ENCODE data around the gene SRSF8. TPM values are rescaled to one million over a fixed set of nuclear protein-coding genes. Genes with fewer than 3 reads are reported as not detected.

The SRSF8 gene
- total and polyA plus RNA-seq, 4 donors = 22.6 to 49.0 (median 32.7) TPM

DNA sequence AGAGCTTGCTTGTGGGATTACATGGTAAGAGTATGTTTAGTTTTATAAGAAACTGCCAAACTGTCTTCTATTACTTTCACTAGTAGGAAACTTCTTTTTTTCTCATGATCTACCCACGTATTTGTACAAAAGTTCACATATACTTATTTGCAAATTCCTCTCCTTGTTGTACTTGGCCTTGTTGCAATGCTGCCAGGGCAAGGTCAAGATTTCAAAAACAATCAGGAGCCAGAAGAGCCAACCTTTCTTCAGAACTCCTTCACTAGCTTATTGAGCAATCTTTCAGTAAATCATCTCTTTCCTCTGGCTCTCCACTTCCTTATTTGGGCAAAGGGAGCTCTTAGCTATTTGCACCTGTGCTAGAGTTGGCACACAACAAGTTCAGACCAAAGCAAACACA is 9.7 kb downstream of the SRSF8 start:
- peak in 2 of 3 donors; percentile 54 to 75 for DNase-seq
- H3K27ac ChIP-seq (ENCODE audit: low read depth in 1 of 2, low read length in 1 of 2) = no peak overlapping the region
- H3K4me3 ChIP-seq = no peak overlapping the region
- no peak for TF ChIP-seq CTCF (IDR thresholded peaks at IDR 0.05; ENCODE audit: control extremely low read depth, extremely low read depth)
- no peaks in the 10 kb centered on the region for H3K36me3 ChIP-seq (ENCODE audit: control insufficient read depth in 4 of 4, insufficient read depth in 4 of 4, low read length in 4 of 4)
- ATAC-seq (ENCODE audit: insufficient read depth, low FRiP score) = peak; percentile 75
- WGBS, 2 donors = 13 to 22% methylated on average over 1 of the region's 1 CpG
- peaks cover 6 to 23% (median 11%) of the 10 kb centered on the region in 5 donors for H3K4me1 ChIP-seq (ENCODE audit: control insufficient read depth in 5 of 5, insufficient read depth in 5 of 5, low read length in 5 of 5)
- no peaks in the 10 kb centered on the region for H3K27me3 ChIP-seq (ENCODE audit: control insufficient read depth in 3 of 3, insufficient read depth in 3 of 3, low read length in 2 of 3)
- H3K9me3 ChIP-seq (ENCODE audit: control insufficient read depth in 4 of 4, insufficient read depth in 3 of 4, low read length in 3 of 4) = no peaks in the 10 kb centered on the region
- H3K9ac ChIP-seq (ENCODE audit: insufficient read depth in 1 of 2, low read length in 2 of 2) = no peak overlapping the region

DNA sequence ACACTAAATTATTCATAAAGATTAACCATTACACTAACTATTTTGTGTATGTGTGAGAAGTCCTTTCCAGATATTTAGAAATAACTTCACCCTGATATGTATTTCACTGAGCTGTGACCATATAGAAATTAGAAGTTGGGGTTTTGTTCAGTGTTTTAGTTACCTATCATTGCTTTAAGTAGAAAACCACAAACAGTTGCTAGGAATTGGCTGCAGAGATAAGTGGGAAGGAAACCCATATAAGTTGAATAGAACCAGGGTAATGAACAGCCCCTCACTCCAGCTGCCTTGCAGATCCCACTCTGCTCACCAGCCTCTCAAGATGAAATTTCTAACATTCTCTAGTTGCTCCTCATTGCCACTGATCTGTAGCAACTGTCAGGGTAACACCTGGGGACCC is 10.3 kb downstream of the SRSF8 start:
- Histone ChIP-seq H3K9me3 (ENCODE audit: control insufficient read depth in 4 of 4, insufficient read depth in 3 of 4, low read length in 3 of 4) (no peaks in the 10 kb centered on the region), H3K4me3 (no peak overlapping the region), H3K9ac (ENCODE audit: insufficient read depth in 1 of 2, low read length in 2 of 2) (no peak overlapping the region), H3K4me1 (ENCODE audit: control insufficient read depth in 5 of 5, insufficient read depth in 5 of 5, low read length in 5 of 5) (peaks cover 8 to 23% (median 11%) of the 10 kb centered on the region in 5 donors), H3K27ac (ENCODE audit: low read depth in 1 of 2, low read length in 1 of 2) (peak overlapping the region in 1 of 2 donors; percentile 13), H3K36me3 (ENCODE audit: control insufficient read depth in 4 of 4, insufficient read depth in 4 of 4, low read length in 4 of 4) (no peaks in the 10 kb centered on the region), H3K27me3 (ENCODE audit: control insufficient read depth in 3 of 3, insufficient read depth in 3 of 3, low read length in 2 of 3) (no peaks in the 10 kb centered on the region)
- no peak for TF ChIP-seq CTCF (IDR thresholded peaks at IDR 0.05; ENCODE audit: control extremely low read depth, extremely low read depth)
- no peak for DNase-seq
- ATAC-seq (ENCODE audit: insufficient read depth, low FRiP score) = no peak

- H3K27ac ChIP-seq (ENCODE audit: low read depth in 1 of 2, low read length in 1 of 2) = no peak overlapping the region
- WGBS, 2 donors = 70 to 89% methylated on average over 1 of the region's 1 CpG
- H3K36me3 ChIP-seq (ENCODE audit: control insufficient read depth in 4 of 4, insufficient read depth in 4 of 4, low read length in 4 of 4) = no peaks in the 10 kb centered on the region
- H3K27me3 ChIP-seq (ENCODE audit: control insufficient read depth in 3 of 3, insufficient read depth in 3 of 3, low read length in 2 of 3) = no peaks in the 10 kb centered on the region
- H3K4me3 ChIP-seq = no peak overlapping the region
- no peak for ATAC-seq (ENCODE audit: insufficient read depth, low FRiP score)
- no peak for TF ChIP-seq CTCF (IDR thresholded peaks at IDR 0.05; ENCODE audit: control extremely low read depth, extremely low read depth)
- H3K9ac ChIP-seq (ENCODE audit: insufficient read depth in 1 of 2, low read length in 2 of 2) = no peak overlapping the region
- no peak for DNase-seq
- no peaks in the 10 kb centered on the region for H3K9me3 ChIP-seq (ENCODE audit: control insufficient read depth in 4 of 4, insufficient read depth in 3 of 4, low read length in 3 of 4)
- peaks cover 8 to 18% (median 11%) of the 10 kb centered on the region in 5 donors for H3K4me1 ChIP-seq (ENCODE audit: control insufficient read depth in 5 of 5, insufficient read depth in 5 of 5, low read length in 5 of 5)
Observed at GRCh38 chr11:95078526-95078925, 11.8 kb downstream of the SRSF8 start.

DNA sequence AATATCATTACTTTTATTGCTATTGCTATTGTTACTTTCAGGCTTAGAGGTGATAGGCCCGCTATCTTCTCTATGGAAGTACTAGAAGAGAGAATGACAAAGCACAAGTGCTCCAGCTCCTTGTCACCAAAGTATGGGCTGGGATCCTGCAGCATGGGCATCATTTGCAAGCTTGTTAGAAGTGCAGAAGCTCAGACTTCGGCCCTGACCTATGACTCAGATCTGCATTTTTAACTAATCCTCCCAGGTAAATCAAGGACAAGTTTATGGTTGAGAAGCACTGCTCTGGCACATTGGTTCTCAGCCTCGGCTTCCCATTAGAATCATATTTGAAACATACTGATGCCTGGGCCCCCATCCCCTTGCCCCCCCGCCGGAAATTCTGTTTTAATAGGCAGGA is 14.3 kb downstream of the SRSF8 start:
- Histone ChIP-seq H3K36me3 (ENCODE audit: control insufficient read depth in 4 of 4, insufficient read depth in 4 of 4, low read length in 4 of 4) (no peaks in the 10 kb centered on the region), H3K9ac (ENCODE audit: insufficient read depth in 1 of 2, low read length in 2 of 2) (no peak overlapping the region), H3K27me3 (ENCODE audit: control insufficient read depth in 3 of 3, insufficient read depth in 3 of 3, low read length in 2 of 3) (no peaks in the 10 kb centered on the region), H3K4me1 (ENCODE audit: control insufficient read depth in 5 of 5, insufficient read depth in 5 of 5, low read length in 5 of 5) (peaks cover 0 to 12% (median 0%) of the 10 kb centered on the region in 5 donors), H3K9me3 (ENCODE audit: control insufficient read depth in 4 of 4, insufficient read depth in 3 of 4, low read length in 3 of 4) (no peaks in the 10 kb centered on the region), H3K4me3 (no peak overlapping the region), H3K27ac (ENCODE audit: low read depth in 1 of 2, low read length in 1 of 2) (no peak overlapping the region)
- ATAC-seq (ENCODE audit: insufficient read depth, low FRiP score) (no peak), DNase-seq (no peak)
- 70 to 74% methylated on average over 5 of the region's 5 CpGs for WGBS, 2 donors
- TF ChIP-seq CTCF (IDR thresholded peaks at IDR 0.05; ENCODE audit: control extremely low read depth, extremely low read depth) = no peak

All from lung (tissue), 12 donors.